ENCODE measurements around the gene COG3. TPM values are rescaled to one million over a fixed set of nuclear protein-coding genes. Genes with fewer than 3 reads are reported as not detected.
A peak's percentile ranks its signal among the peaks of the same experiment; 100 is the strongest.

COG3 gene
- total and polyA plus RNA-seq, 2 of the 13 experiments (the other 11 are each of a cell fraction or from before 2014, with no cell fraction given): 37.8 to 47.5 TPM

- TF ChIP-seq FOXJ3 (CRISPR knock-in tag; IDR thresholded peaks at IDR 0.05; ENCODE audit: borderline replicate concordance) (no peak; the same call in 1 of the 2 replicates), RARA (CRISPR knock-in tag; IDR thresholded peaks at IDR 0.05) (peak; percentile 93), KLF15 (CRISPR knock-in tag; IDR thresholded peaks at IDR 0.05; ENCODE audit: borderline replicate concordance) (no peak), MAFK (conservative IDR thresholded peaks at IDR 0.05 in 1 of 2, IDR thresholded peaks at IDR 0.05 in 1 of 2; ENCODE audit: low read length in 2 of 2) (no peak), SIX1 (CRISPR knock-in tag; IDR thresholded peaks at IDR 0.05; ENCODE audit: borderline replicate concordance) (peak; percentile 36; the same call in 1 of the 2 replicates), EZH2 (conservative IDR thresholded peaks at IDR 0.05; ENCODE audit: low read depth, low read length) (no peak), THRA (CRISPR knock-in tag; IDR thresholded peaks at IDR 0.05; ENCODE audit: borderline replicate concordance) (peak; percentile 71; the same call in 1 of the 2 replicates), ARNT2 (CRISPR knock-in tag; IDR thresholded peaks at IDR 0.05; ENCODE audit: low read depth) (peak; percentile 78), THAP8 (CRISPR knock-in tag; IDR thresholded peaks at IDR 0.05; ENCODE audit: borderline replicate concordance) (no peak), RXRB (CRISPR knock-in tag; IDR thresholded peaks at IDR 0.05; ENCODE audit: borderline replicate concordance) (peak; percentile 88), ZNF543 (CRISPR knock-in tag; IDR thresholded peaks at IDR 0.05) (no peak), NCOA2 (CRISPR knock-in tag; IDR thresholded peaks at IDR 0.05) (peak; percentile 84)
- TF ChIP-seq, protein P1, sequence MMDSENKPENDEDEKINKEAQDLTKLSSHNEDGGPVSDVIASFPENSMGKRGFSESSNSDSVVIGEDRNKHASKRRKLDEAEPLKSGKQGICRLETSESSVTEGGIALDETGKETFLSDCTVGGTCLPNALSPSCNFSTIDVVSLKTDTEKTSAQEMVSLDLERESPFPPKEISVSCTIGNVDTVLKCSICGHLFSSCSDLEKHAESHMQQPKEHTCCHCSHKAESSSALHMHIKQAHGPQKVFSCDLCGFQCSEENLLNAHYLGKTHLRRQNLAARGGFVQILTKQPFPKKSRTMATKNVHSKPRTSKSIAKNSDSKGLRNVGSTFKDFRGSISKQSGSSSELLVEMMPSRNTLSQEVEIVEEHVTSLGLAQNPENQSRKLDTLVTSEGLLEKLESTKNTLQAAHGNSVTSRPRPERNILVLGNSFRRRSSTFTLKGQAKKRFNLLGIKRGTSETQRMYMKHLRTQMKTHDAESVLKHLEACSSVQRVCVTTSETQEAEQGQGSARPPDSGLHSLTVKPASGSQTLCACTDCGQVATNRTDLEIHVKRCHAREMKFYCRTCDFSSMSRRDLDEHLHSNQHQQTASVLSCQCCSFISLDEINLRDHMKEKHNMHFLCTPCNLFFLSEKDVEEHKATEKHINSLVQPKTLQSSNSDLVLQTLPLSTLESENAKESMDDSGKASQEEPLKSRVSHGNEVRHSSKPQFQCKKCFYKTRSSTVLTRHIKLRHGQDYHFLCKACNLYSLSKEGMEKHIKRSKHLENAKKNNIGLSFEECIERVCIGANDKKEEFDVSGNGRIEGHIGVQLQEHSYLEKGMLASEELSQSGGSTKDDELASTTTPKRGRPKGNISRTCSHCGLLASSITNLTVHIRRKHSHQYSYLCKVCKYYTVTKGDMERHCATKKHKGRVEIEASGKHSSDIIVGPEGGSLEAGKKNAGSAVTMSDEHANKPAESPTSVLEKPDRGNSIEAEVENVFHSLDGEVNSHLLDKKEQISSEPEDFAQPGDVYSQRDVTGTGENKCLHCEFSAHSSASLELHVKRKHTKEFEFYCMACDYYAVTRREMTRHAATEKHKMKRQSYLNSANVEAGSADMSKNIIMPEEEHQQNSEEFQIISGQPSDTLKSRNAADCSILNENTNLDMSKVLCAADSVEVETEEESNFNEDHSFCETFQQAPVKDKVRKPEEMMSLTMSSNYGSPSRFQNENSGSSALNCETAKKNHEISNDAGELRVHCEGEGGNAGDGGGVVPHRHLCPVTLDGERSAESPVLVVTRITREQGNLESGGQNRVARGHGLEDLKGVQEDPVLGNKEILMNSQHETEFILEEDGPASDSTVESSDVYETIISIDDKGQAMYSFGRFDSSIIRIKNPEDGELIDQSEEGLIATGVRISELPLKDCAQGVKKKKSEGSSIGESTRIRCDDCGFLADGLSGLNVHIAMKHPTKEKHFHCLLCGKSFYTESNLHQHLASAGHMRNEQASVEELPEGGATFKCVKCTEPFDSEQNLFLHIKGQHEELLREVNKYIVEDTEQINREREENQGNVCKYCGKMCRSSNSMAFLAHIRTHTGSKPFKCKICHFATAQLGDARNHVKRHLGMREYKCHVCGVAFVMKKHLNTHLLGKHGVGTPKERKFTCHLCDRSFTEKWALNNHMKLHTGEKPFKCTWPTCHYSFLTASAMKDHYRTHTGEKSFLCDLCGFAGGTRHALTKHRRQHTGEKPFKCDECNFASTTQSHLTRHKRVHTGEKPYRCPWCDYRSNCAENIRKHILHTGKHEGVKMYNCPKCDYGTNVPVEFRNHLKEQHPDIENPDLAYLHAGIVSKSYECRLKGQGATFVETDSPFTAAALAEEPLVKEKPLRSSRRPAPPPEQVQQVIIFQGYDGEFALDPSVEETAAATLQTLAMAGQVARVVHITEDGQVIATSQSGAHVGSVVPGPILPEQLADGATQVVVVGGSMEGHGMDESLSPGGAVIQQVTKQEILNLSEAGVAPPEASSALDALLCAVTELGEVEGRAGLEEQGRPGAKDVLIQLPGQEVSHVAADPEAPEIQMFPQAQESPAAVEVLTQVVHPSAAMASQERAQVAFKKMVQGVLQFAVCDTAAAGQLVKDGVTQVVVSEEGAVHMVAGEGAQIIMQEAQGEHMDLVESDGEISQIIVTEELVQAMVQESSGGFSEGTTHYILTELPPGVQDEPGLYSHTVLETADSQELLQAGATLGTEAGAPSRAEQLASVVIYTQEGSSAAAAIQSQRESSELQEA (CRISPR knock-in tag; IDR thresholded peaks at IDR 0.05; ENCODE audit: not compliant biosample characterization): no peak
- TF ChIP-seq, protein P2, sequence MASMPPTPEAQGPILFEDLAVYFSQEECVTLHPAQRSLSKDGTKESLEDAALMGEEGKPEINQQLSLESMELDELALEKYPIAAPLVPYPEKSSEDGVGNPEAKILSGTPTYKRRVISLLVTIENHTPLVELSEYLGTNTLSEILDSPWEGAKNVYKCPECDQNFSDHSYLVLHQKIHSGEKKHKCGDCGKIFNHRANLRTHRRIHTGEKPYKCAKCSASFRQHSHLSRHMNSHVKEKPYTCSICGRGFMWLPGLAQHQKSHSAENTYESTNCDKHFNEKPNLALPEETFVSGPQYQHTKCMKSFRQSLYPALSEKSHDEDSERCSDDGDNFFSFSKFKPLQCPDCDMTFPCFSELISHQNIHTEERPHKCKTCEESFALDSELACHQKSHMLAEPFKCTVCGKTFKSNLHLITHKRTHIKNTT (CRISPR knock-in tag; IDR thresholded peaks at IDR 0.05): no peak
These were observed 30.0 kb upstream of the COG3 start (continued) for GRCh38 chr13:45434556-45435371.
